Parietal lobe (tissue), 1 donor: ENCODE results near the gene STARD13. TPM values are rescaled to one million over a fixed set of nuclear protein-coding genes. Genes with fewer than 3 reads are reported as not detected.

ENCODE experiments used
- total RNA-seq: library from RNA; depleted of rRNA; stranded (reverse); fragments of >200 nt; gene quantifications from one replicate; pipeline ENCODE4 v1.2.3, GENCODE V29; 2014

STARD13 gene
- 18.8 TPM for total RNA-seq

DNA sequence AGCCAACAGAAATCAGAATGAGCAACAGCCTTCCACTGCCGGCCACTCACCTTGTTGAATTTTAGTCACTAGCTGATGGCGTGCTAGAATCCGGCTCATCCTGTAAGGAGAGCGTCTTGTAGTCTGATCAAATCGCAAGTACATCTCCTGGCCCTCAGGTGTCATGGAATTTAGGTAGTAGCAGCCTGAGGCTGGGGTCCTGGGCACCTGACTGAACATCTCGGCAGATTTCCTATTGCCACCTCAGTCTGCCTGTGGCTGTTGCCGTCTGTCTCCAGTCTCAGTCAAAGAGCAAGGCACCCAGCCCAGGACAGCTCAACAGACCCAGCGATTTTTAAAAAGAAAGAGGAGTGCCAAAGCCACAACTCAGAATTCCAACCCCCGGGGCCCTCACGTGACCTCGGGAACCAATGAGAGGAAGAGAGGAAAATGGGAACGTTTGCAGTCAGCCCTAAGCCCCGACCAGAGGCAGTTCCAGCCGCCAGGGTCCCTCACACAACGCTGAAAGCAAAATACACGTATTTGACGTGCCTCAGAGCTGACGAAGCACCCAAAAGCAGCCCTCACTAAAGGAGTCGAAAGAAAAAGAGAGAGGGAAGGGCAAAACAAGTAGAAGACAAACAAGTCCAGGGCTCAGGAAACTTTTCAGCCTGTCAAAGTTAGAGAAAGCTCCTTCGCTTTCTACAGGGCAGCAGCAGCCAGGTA lies at the start of gene STARD13:
TSS of gene STARD13 (minus strand) at position 336 of the 705 bp plus-strand sequence. CDS start at position 219, 117 bp downstream.

